Measurements from ENCODE around the gene P4HTM. TPM values are rescaled to one million over a fixed set of nuclear protein-coding genes. Genes with fewer than 3 reads are reported as not detected.
A peak's percentile ranks its signal among the peaks of the same experiment; 100 is the strongest.

The P4HTM gene
- total and polyA plus RNA-seq, 2 donors (not counting 3 experiments of a cell fraction or from before 2014, with no cell fraction given) = 23.0 to 32.7 TPM

- FAIRE-seq = no peak
- Histone ChIP-seq H3K9ac (replicated peaks; ENCODE audit: extremely low read depth, insufficient read depth, low read length) (peak overlapping the region; percentile 68), H3K4me2 (ENCODE audit: insufficient read depth, low read length) (peak overlapping the region; percentile 56), H3K4me3 (replicated peaks in 1 of 3; ENCODE audit: insufficient read depth in 1 of 3, low read depth in 1 of 3, low read length in 3 of 3) (peak overlapping the region in 2 of 3 experiments; percentile 44 to 66), H2AFZ (ENCODE audit: low read depth, low read length) (no peak overlapping the region), H3K27me3 (ENCODE audit: control insufficient read depth in 2 of 2, insufficient read depth in 2 of 2, low read length in 2 of 2) (no peaks in the 10 kb centered on the region), H3K9me1 (replicated peaks; ENCODE audit: control insufficient read depth, extremely low read depth, insufficient read depth, low read length) (no peaks in the 10 kb centered on the region), H3K79me2 (ENCODE audit: control insufficient read depth, insufficient read depth, low read length) (peaks cover 35% of the 10 kb centered on the region), H3K27ac (ENCODE audit: insufficient read depth, low read depth, low read length) (no peak overlapping the region), H4K20me1 (replicated peaks; ENCODE audit: control insufficient read depth, extremely low read depth, insufficient read depth, low read length) (no peaks in the 10 kb centered on the region), H3K36me3 (ENCODE audit: control insufficient read depth in 2 of 2, extremely low read depth in 1 of 2, insufficient read depth in 2 of 2, low read length in 2 of 2) (peaks cover 25 to 51% of the 10 kb centered on the region in 2 experiments), H3K4me1 (ENCODE audit: control insufficient read depth, extremely low read depth, insufficient read depth, low read length) (peaks cover 11% of the 10 kb centered on the region), H3K9me3 (replicated peaks; ENCODE audit: control insufficient read depth, insufficient read depth, low read length) (no peaks in the 10 kb centered on the region)
- dilution Hi-C loops (cut with MboI; ENCODE audit: extremely low pct_ligation_motif_present, low sequenced_read_pairs) = no loop called here
- ChIA-PET CTCF (interaction anchor here (2.3 kb wide), 1 partner anchor 40 kb away, joined by 19 read pairs; no protein-coding TSS in a partner anchor), POLR2A (no interaction called here)
- TF ChIP-seq POLR2A (IDR thresholded peaks at IDR 0.05; ENCODE audit: low read depth, low read length) (peak; percentile 22), JUN (IDR thresholded peaks at IDR 0.05; ENCODE audit: borderline replicate concordance, insufficient read depth, insufficient read length, low read depth) (no peak)
- no TSS peak for BruUV-seq (replicated peaks)
- intact Hi-C loops (cut with micrococcal nuclease) = no loop called here
- no peak for DNase-seq (ENCODE audit: low read depth, low spot score)
Measured at GRCh38 chr3:49028298-49028672, 38.2 kb downstream of the P4HTM start.

- dilution Hi-C loops (cut with MboI; ENCODE audit: extremely low pct_ligation_motif_present, low sequenced_read_pairs) = no loop called here
Measured at GRCh38 chr3:49028673-49029562, 38.9 kb downstream of the P4HTM start, which contains the start of gene IMPDH2. Gene IMPDH2 (minus strand): TSS chr3:49029398. CDS start chr3:49029350, 48 bp downstream.

More at GRCh38 chr3:49028673-49029562, 38.9 kb downstream of the P4HTM start, which contains the start of gene IMPDH2:
- TF ChIP-seq CTCF (IDR thresholded peaks at IDR 0.05; ENCODE audit: extremely low read depth in 1 of 2, insufficient read depth in 1 of 2, low read depth in 1 of 2, low read length in 2 of 2) = peak in 1 of 2 donors; percentile 3
- TF ChIP-seq POLR2A (IDR thresholded peaks at IDR 0.05; ENCODE audit: low read depth, low read length) = peak; percentile 99
- TF ChIP-seq MYC (IDR thresholded peaks at IDR 0.05; ENCODE audit: low read depth, low read length) = peak; percentile 83
- no peak for TF ChIP-seq FOS (IDR thresholded peaks at IDR 0.05; ENCODE audit: borderline replicate concordance, insufficient read depth, low read length)
- TF ChIP-seq POLR2AphosphoS5 (IDR thresholded peaks at IDR 0.05; ENCODE audit: insufficient read depth, low read depth, low read length) = peak; percentile 100
- TF ChIP-seq MAX (IDR thresholded peaks at IDR 0.05; ENCODE audit: insufficient read depth, insufficient read length) = peak; percentile 60
- H3K27ac ChIP-seq (ENCODE audit: insufficient read depth, low read depth, low read length) = peak within 1 kb of the TSS; percentile 30
- intact Hi-C loops (cut with micrococcal nuclease) = loop anchor here (1.0 kb wide), 2 partner anchors 22 to 65 kb away; partner anchors contain the start of genes QRICH1 and WDR6
- peaks cover 31% of the 10 kb centered on the region for H3K79me2 ChIP-seq (ENCODE audit: control insufficient read depth, insufficient read depth, low read length)
- peak within 1 kb of the TSS; percentile 68 for H3K9ac ChIP-seq (replicated peaks; ENCODE audit: extremely low read depth, insufficient read depth, low read length)
- ChIA-PET CTCF (interaction anchor here (0.6 to 2.3 kb wide), 5 partner anchors 9 to 65 kb away, joined by 3 to 19 read pairs (median 5); partner anchors contain the start of genes P4HTM, QRICH1 and WDR6), POLR2A (interaction anchor here (0.6 to 1.3 kb wide), 10 partner anchors 9 to 734 kb away, joined by 3 to 17 read pairs (median 4); partner anchors contain the start of genes ARIH2, QRICH1 and WDR6)
- H3K4me1 ChIP-seq (ENCODE audit: control insufficient read depth, extremely low read depth, insufficient read depth, low read length) = peaks cover 11% of the 10 kb centered on the region
- peak within 1 kb of the TSS; percentile 56 for H3K4me2 ChIP-seq (ENCODE audit: insufficient read depth, low read length)
- no peaks in the 10 kb centered on the region for H3K27me3 ChIP-seq (ENCODE audit: control insufficient read depth in 2 of 2, insufficient read depth in 2 of 2, low read length in 2 of 2)
- H4K20me1 ChIP-seq (replicated peaks; ENCODE audit: control insufficient read depth, extremely low read depth, insufficient read depth, low read length) = no peaks in the 10 kb centered on the region
- DNase-seq (ENCODE audit: low read depth, low spot score) (peak; percentile 97), FAIRE-seq (peak; percentile 90)
- H3K9me1 ChIP-seq (replicated peaks; ENCODE audit: control insufficient read depth, extremely low read depth, insufficient read depth, low read length) = no peaks in the 10 kb centered on the region
- H3K4me3 ChIP-seq (replicated peaks in 1 of 3; ENCODE audit: insufficient read depth in 1 of 3, low read depth in 1 of 3, low read length in 3 of 3) = peak within 1 kb of the TSS; percentile 7 to 66 (median 44)
- peaks cover 24 to 50% of the 10 kb centered on the region in 2 experiments for H3K36me3 ChIP-seq (ENCODE audit: control insufficient read depth in 2 of 2, extremely low read depth in 1 of 2, insufficient read depth in 2 of 2, low read length in 2 of 2)
- no peaks in the 10 kb centered on the region for H3K9me3 ChIP-seq (replicated peaks; ENCODE audit: control insufficient read depth, insufficient read depth, low read length)
- TSS peak; percentile 53 for BruUV-seq (replicated peaks)
- H2AFZ ChIP-seq (ENCODE audit: low read depth, low read length) = no peak within 1 kb of the TSS

Data from endothelial cell of umbilical vein (primary cell).